Osteoblast (primary cell): ENCODE results near the gene SHISA2. TPM values are rescaled to one million over a fixed set of nuclear protein-coding genes. Genes with fewer than 3 reads are reported as not detected.

Source experiments
- DNase-seq: peaks from one replicate; pipeline ENCODE4 v3.0.0; 2011; ENCODE audit warnings: low spot score, mixed read lengths; ENCODE audit not compliant: insufficient read length; ENCODE audit errors: missing footprints
- H2AFZ ChIP-seq: 2 replicates; pipeline ENCODE4 v1.6.0; 2011; ENCODE audit warnings: mild to moderate bottlenecking, low read length
- H3K27ac ChIP-seq: 2 replicates; pipeline ENCODE4 v1.5.1; 2011; ENCODE audit warnings: mild to moderate bottlenecking, low read depth, low read length, moderate library complexity
- H3K27me3 ChIP-seq: 2 replicates; pipeline ENCODE4 v1.6.0; 2012; ENCODE audit warnings: mild to moderate bottlenecking, control low read depth, inconsistent platforms, low read length, moderate library complexity; ENCODE audit not compliant: insufficient read depth
- H3K36me3 ChIP-seq: 2 replicates; pipeline ENCODE4 v1.5.1; 2011; ENCODE audit warnings: mild to moderate bottlenecking, low read length, control low read depth, moderate library complexity; ENCODE audit not compliant: insufficient read depth
- H3K4me1 ChIP-seq: 2 replicates; pipeline ENCODE4 v1.5.1; 2011; ENCODE audit warnings: mild to moderate bottlenecking, low read length, control low read depth, moderate library complexity; ENCODE audit not compliant: insufficient read depth
- H3K4me2 ChIP-seq: 2 replicates; pipeline ENCODE4 v1.6.0; 2011; ENCODE audit warnings: mild to moderate bottlenecking, low read length; ENCODE audit not compliant: insufficient read depth
- H3K4me3 ChIP-seq: fragments of 200-600 bp; sonication (generic); 3 replicates; pipeline ENCODE4 v1.5.1; 2012; ENCODE audit warnings: mild to moderate bottlenecking, low read length, inconsistent platforms; ENCODE audit not compliant: insufficient read depth
- H3K79me2 ChIP-seq: 2 replicates; pipeline ENCODE4 v1.6.0; 2012; ENCODE audit warnings: mild to moderate bottlenecking, low read length, control low read depth, inconsistent platforms; ENCODE audit not compliant: insufficient read depth
- H3K9me3 ChIP-seq: 2 replicates; pipeline ENCODE4 v1.5.1; 2011; ENCODE audit warnings: low read depth, low read length, control low read depth
- H4K20me1 ChIP-seq: 2 replicates; pipeline ENCODE4 v1.6.0; 2012; ENCODE audit warnings: mild to moderate bottlenecking, low read length, control low read depth; ENCODE audit not compliant: insufficient read depth
- total RNA-seq: library from RNA; depleted of rRNA; stranded (reverse); fragments of >200 nt; gene quantifications from 2 replicates; pipeline ENCODE4 v1.2.3, GENCODE V29; 2012
- TF ChIP-seq, protein P1 (sequence below): IDR thresholded peaks from 2 replicates; pipeline ENCODE4 v1.5.1; 2011; ENCODE audit warnings: mild to moderate bottlenecking, low read depth, low read length, moderate library complexity; ENCODE audit errors: extremely low read depth

SHISA2 gene
- total RNA-seq, 1 donor, result 4.3 TPM

- DNase-seq, result no peak
- Histone ChIP-seq H4K20me1 (no peaks in the 10 kb centered on the region), H3K79me2 (no peaks in the 10 kb centered on the region), H3K9me3 (no peaks in the 10 kb centered on the region), H3K4me2 (no peak overlapping the region), H3K36me3 (no peaks in the 10 kb centered on the region), H3K4me3 (no peak overlapping the region), H3K27ac (peak overlapping the region; percentile 56), H3K4me1 (peaks cover 26% of the 10 kb centered on the region), H3K27me3 (no peaks in the 10 kb centered on the region), H2AFZ (no peak overlapping the region)
- TF ChIP-seq, protein P1, sequence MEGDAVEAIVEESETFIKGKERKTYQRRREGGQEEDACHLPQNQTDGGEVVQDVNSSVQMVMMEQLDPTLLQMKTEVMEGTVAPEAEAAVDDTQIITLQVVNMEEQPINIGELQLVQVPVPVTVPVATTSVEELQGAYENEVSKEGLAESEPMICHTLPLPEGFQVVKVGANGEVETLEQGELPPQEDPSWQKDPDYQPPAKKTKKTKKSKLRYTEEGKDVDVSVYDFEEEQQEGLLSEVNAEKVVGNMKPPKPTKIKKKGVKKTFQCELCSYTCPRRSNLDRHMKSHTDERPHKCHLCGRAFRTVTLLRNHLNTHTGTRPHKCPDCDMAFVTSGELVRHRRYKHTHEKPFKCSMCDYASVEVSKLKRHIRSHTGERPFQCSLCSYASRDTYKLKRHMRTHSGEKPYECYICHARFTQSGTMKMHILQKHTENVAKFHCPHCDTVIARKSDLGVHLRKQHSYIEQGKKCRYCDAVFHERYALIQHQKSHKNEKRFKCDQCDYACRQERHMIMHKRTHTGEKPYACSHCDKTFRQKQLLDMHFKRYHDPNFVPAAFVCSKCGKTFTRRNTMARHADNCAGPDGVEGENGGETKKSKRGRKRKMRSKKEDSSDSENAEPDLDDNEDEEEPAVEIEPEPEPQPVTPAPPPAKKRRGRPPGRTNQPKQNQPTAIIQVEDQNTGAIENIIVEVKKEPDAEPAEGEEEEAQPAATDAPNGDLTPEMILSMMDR, result no peak
Observed at GRCh38 chr13:26017196-26017921, 34.5 kb downstream of the SHISA2 start.

DNA sequence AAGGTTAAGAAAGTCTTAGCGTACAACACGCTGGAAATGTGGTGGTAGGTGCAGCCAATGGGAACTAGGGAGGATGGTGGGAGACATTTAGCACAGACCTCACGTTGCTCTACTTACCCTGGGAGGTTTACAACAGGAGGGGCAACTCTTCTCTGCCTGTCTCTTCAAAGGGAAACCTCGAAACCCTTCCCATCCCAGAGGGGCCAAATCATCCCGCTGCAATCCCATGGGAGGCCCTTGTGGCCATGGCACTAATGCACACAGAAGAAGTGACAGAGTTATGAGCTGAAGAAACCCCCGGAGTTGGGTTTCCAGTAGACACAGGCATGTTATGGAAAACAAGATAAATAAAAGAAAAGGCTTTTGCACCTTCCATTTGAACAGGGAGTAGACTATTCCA lies 35.6 kb downstream of the SHISA2 start:
- no peak overlapping the region for H3K27ac ChIP-seq
- no peaks in the 10 kb centered on the region for H4K20me1 ChIP-seq
- H3K27me3 ChIP-seq, result no peaks in the 10 kb centered on the region
- H3K79me2 ChIP-seq, result no peaks in the 10 kb centered on the region
- no peak overlapping the region for H3K4me3 ChIP-seq
- DNase-seq, result no peak
- H3K4me2 ChIP-seq, result no peak overlapping the region
- H3K9me3 ChIP-seq, result no peaks in the 10 kb centered on the region
- H3K36me3 ChIP-seq, result no peaks in the 10 kb centered on the region
- TF ChIP-seq, protein P1, result no peak
- H3K4me1 ChIP-seq, result peaks cover 24% of the 10 kb centered on the region
- no peak overlapping the region for H2AFZ ChIP-seq

- Histone ChIP-seq H4K20me1 (no peaks in the 10 kb centered on the region), H3K4me3 (no peak overlapping the region), H2AFZ (no peak overlapping the region), H3K4me1 (peaks cover 24% of the 10 kb centered on the region), H3K9me3 (no peaks in the 10 kb centered on the region), H3K79me2 (no peaks in the 10 kb centered on the region), H3K27me3 (no peaks in the 10 kb centered on the region), H3K27ac (no peak overlapping the region), H3K36me3 (no peaks in the 10 kb centered on the region), H3K4me2 (no peak overlapping the region)
- no peak for DNase-seq
- TF ChIP-seq, protein P1, result no peak
Observed at GRCh38 chr13:26015271-26016125, 36.3 kb downstream of the SHISA2 start.

DNA sequence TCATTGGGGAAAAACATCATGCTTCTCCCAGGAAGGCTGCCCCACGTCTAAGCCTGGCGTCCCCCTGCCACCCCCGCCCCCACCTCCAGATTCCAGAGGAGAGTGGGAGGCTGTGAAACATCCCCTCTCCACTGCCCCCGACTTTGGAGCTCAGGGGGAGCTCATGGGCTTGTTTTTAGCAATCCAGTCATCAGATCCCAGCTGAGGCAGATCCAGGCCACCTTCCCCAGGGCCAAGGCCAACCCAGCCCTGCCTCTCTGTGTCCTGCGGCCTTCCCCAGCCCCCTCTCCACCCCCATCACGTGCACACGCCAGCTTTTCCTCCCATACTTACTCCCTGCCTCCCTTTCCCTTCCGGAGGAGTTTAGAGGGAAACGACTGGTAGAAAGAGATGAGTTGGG lies 38.8 kb downstream of the SHISA2 start:
- no peaks in the 10 kb centered on the region for H3K79me2 ChIP-seq
- no peak for DNase-seq
- H3K27ac ChIP-seq, result no peak overlapping the region
- no peaks in the 10 kb centered on the region for H3K36me3 ChIP-seq
- H3K4me2 ChIP-seq, result no peak overlapping the region
- peaks cover 6% of the 10 kb centered on the region for H3K4me1 ChIP-seq
- H3K27me3 ChIP-seq, result no peaks in the 10 kb centered on the region
- H3K4me3 ChIP-seq, result no peak overlapping the region
- no peaks in the 10 kb centered on the region for H3K9me3 ChIP-seq
- no peaks in the 10 kb centered on the region for H4K20me1 ChIP-seq
- no peak overlapping the region for H2AFZ ChIP-seq
- TF ChIP-seq, protein P1, result no peak
